ELF-1 (cell line): ENCODE measurements around the gene PSD2.
A peak's percentile ranks its signal among the peaks of the same experiment; 100 is the strongest.

ENCODE experiments used
- DNase-seq: peaks from one replicate; pipeline ENCODE4 v3.0.0-alpha.2; 2016; ENCODE audit warnings: low read depth, low spot score

The PSD2 gene

GRCh38 chr5:139763280-139763929 lies 32.2 kb upstream of the PSD2 start:
- no peak for DNase-seq

GRCh38 chr5:139763930-139764791 lies 31.4 kb upstream of the PSD2 start:
- peak; percentile 60 for DNase-seq

DNA sequence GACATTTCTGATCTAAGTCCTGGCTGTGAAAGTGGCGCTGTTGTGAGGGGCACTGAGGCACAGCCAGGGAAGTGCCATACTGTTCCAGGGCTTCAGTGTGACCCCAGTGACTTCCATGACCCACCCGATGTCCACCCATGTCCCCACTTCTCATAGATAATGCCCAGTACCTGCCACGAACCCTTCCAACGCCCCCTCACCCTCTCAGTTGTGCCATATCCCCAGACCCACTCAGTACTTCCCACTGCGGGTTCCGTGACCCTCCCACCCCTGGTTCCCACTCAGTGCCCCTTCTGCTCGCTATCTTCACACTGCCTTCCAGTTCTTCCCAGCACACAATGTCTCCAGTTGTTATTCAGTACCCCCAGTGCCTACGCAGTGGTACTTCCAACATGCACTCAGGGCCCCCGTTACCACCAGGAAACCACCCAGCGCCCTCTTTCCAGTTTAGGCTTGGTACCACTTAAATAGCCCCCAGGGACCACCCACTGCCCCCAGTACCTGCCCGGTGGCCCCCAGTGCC lies 30.7 kb upstream of the PSD2 start:
- DNase-seq, result no peak

GRCh38 chr5:139765409-139766217 lies 30.0 kb upstream of the PSD2 start:
- DNase-seq, result peak; percentile 92

GRCh38 chr5:139767960-139768359 lies 27.6 kb upstream of the PSD2 start:
- DNase-seq, result no peak

GRCh38 chr5:139768807-139769465 lies 26.7 kb upstream of the PSD2 start:
- no peak for DNase-seq

- DNase-seq, result no peak
These were observed 26.1 kb upstream of the PSD2 start for GRCh38 chr5:139769477-139769876.

- no peak for DNase-seq
These were observed 24.9 kb upstream of the PSD2 start for GRCh38 chr5:139770722-139771121.

- DNase-seq, result no peak
These were observed 23.4 kb upstream of the PSD2 start for GRCh38 chr5:139772089-139772791.

GRCh38 chr5:139772927-139773690 lies 22.5 kb upstream of the PSD2 start:
- DNase-seq, result no peak

- peak; percentile 89 for DNase-seq
These were observed 20.5 kb upstream of the PSD2 start for GRCh38 chr5:139774980-139775661.

DNA sequence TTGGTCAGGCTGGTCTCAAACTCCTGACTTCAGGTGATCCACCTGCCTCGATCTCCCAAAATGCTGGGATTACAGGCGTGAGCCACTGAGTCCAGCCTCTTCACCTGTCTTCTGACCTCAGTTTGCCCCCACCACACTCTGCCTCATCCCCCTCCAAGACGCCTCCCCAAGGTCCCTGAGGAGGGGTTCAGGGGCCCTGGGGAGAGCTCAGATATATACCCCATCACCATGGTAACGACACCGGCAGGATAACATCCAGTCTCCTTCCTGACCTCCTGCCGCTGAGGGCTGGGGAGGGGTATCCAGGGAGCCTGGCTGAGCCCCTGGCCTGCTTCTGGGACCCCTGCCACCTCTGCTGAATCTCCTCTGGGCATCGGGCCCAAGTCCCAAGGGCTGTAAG lies 19.7 kb upstream of the PSD2 start:
- no peak for DNase-seq

GRCh38 chr5:139776861-139777260 lies 18.7 kb upstream of the PSD2 start:
- no peak for DNase-seq

GRCh38 chr5:139783436-139783965 lies 12.1 kb upstream of the PSD2 start:
- DNase-seq, result no peak

- no peak for DNase-seq
These were observed 11.1 kb upstream of the PSD2 start for GRCh38 chr5:139784488-139784887.

- DNase-seq, result no peak
These were observed 8.4 kb upstream of the PSD2 start for GRCh38 chr5:139787257-139787567.

- peak; percentile 95 for DNase-seq
These were observed 7.9 kb upstream of the PSD2 start for GRCh38 chr5:139787568-139788293.

DNA sequence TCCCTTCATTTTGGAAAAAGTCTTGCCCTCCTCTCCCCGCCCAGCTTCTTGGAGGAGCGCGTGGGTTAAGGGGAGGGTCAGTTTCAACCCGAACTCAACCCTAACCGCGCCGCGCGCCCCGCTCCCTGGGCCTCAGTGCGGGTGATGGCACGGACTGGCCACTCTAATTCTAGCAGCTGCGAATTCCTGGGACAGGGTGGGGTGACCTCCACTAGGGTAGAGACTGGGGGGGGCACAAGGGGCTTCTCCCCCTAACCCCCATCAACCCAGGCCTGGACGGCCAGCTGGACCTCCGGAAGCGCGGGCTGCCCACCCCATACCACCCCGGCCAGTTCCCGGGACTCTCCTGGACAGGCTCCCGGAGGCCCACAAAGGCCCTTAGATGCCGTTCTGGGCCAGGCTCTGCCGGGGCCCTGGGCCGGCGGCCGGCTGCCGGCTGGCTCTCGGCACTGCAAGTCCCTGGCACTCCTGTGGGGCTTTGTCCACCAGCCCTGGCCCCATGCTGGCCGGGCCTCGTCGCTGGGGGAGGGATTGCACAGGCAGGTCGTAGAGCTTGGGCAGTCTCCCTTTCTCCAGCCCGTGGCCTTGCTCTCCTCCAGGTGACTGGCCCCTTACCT lies 7.2 kb upstream of the PSD2 start:
- peak; percentile 32 for DNase-seq
